ENCODE data around the gene KISS1R.

DNA sequence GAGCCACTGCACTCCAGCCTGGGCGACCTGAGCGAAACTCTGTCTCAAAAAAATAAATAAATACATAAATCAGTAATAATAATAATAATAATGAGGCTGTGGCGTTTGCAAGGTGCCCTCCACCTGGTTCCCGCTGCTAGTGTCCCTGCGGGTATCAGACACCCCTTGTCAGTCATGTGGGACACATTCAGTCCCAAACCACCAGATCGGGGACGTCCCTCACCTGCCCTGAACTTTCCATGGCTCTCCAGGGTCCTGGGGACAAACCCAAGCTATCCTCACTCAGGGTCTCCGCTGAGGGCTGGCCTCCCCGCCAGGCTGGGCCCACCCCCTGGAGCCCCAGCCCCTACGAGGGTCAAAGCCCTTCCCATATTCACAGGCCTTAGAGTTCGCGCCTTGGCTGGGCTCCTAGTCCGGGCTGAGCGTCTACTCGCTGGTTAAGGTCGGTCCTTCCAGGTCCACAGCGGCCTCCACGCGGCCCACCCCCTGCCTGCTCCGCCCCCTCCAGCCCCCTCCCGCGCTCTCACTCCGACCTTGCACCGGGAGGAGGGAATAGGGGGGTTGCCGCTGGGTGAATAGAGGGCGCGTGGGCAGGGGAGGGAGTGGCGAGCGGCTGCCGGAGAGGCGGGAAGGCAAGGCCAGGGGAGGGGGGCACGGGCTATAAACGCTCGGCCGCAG lies 349 bp upstream of the KISS1R start:
- TF ChIP-seq, protein P1, sequence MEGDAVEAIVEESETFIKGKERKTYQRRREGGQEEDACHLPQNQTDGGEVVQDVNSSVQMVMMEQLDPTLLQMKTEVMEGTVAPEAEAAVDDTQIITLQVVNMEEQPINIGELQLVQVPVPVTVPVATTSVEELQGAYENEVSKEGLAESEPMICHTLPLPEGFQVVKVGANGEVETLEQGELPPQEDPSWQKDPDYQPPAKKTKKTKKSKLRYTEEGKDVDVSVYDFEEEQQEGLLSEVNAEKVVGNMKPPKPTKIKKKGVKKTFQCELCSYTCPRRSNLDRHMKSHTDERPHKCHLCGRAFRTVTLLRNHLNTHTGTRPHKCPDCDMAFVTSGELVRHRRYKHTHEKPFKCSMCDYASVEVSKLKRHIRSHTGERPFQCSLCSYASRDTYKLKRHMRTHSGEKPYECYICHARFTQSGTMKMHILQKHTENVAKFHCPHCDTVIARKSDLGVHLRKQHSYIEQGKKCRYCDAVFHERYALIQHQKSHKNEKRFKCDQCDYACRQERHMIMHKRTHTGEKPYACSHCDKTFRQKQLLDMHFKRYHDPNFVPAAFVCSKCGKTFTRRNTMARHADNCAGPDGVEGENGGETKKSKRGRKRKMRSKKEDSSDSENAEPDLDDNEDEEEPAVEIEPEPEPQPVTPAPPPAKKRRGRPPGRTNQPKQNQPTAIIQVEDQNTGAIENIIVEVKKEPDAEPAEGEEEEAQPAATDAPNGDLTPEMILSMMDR (IDR thresholded peaks at IDR 0.05; ENCODE audit: low read depth, low read length): no peak
- TF ChIP-seq EZH2phosphoT487 (IDR thresholded peaks at IDR 0.05; ENCODE audit: low read depth): no peak
